ENCODE data around the gene ADGRD1. TPM values are rescaled to one million over a fixed set of nuclear protein-coding genes. Genes with fewer than 3 reads are reported as not detected.

Gene ADGRD1
- polyA plus RNA-seq, 1 of the 3 experiments (the other 2 are of a cell fraction), result not detected

DNA sequence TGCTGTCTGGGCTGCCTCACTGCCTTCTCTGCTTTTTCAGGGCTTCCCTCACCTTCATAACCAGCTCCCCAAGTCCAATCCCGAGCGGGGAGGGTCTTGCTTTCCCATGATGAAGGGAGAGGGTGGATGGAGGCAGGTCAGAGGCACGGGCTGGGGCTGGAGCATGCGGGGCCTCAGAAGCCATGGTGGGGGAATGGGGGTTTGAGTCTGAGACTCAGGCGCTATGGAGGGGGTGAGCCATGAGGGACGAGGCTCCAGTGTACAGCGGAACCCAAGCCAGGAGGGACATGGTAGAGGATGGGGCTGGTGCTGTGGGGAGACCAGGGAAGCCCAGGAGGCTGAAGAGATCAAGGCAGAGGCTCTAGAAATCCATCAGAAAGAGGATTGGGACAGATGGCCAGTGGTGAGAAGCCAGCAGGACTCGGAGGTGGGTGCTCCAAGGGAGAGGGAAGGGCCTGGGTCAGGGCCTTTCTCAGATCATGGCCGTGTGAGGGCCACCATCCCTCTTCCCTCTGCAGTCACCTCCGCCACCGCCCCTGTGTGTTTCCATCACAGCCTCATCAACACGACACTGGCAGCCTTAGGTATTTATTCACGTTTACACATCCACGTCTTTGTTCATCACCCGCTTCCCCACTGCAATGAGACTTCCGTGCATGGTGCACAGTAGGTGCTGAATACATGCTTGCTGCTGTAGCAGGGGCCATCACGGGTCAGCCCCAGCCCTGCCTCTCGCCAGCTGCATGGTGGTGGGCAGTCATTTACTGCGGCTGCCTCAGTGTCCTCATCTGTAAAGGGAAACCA is 144.7 kb downstream of the ADGRD1 start (continued):
- TF ChIP-seq YY1 (IDR thresholded peaks at IDR 0.05; ENCODE audit: low read depth), result no peak
- TF ChIP-seq RFX5 (IDR thresholded peaks at IDR 0.05; ENCODE audit: low read length), result no peak
- no peak for TF ChIP-seq EZH2phosphoT487 (IDR thresholded peaks at IDR 0.05; ENCODE audit: borderline replicate concordance, low read depth)
- TF ChIP-seq USF2 (IDR thresholded peaks at IDR 0.05; ENCODE audit: borderline replicate concordance, low read depth, low read length), result no peak
- TF ChIP-seq, protein P1, sequence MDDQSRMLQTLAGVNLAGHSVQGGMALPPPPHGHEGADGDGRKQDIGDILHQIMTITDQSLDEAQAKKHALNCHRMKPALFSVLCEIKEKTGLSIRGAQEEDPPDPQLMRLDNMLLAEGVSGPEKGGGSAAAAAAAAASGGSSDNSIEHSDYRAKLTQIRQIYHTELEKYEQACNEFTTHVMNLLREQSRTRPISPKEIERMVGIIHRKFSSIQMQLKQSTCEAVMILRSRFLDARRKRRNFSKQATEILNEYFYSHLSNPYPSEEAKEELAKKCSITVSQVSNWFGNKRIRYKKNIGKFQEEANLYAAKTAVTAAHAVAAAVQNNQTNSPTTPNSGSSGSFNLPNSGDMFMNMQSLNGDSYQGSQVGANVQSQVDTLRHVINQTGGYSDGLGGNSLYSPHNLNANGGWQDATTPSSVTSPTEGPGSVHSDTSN (IDR thresholded peaks at IDR 0.05), result no peak
- TF ChIP-seq, protein P2, sequence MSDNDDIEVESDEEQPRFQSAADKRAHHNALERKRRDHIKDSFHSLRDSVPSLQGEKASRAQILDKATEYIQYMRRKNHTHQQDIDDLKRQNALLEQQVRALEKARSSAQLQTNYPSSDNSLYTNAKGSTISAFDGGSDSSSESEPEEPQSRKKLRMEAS (IDR thresholded peaks at IDR 0.05; ENCODE audit: low read depth), result no peak

GRCh38 chr12:131100031-131100674 is 146.4 kb downstream of the ADGRD1 start:
- Histone ChIP-seq H2AFZ (ENCODE audit: low read depth) (no peak overlapping the region), H3K27ac (ENCODE audit: low read depth in 2 of 2, low read length in 1 of 2) (no peak overlapping the region), H3F3A (replicated peaks; ENCODE audit: insufficient read depth) (no peaks in the 10 kb centered on the region), H3K9ac (no peak overlapping the region), H3K79me2 (ENCODE audit: insufficient read depth) (no peaks in the 10 kb centered on the region), H3K9me2 (no peaks in the 10 kb centered on the region), H4K20me1 (ENCODE audit: insufficient read depth) (no peaks in the 10 kb centered on the region), H3K4me1 (ENCODE audit: control insufficient read depth in 1 of 2, insufficient read depth in 2 of 2, low read depth in 1 of 2, low read length in 1 of 2) (peaks cover 0 to 24% of the 10 kb centered on the region in 2 experiments; a peak in 1 of 4 replicates), H3K36me3 (replicated peaks in 1 of 2; ENCODE audit: control insufficient read depth in 1 of 2, insufficient read depth in 2 of 2, low read length in 1 of 2) (no peaks in the 10 kb centered on the region), H3K4me2 (no peak overlapping the region), H3K27me3 (ENCODE audit: insufficient read depth) (no peaks in the 10 kb centered on the region), H3K9me3 (no peaks in the 10 kb centered on the region), H3K4me3 (ENCODE audit: low read depth in 2 of 2, low read length in 1 of 2) (no peak overlapping the region)
- ChIA-PET CTCF (interaction anchor here (0.6 to 2.4 kb wide), 2 partner anchors 32 to 184 kb away, joined by 3 to 9 read pairs; no protein-coding TSS in a partner anchor), POLR2A (no interaction called here)
- DNase-seq, result no peak
- WGBS (ENCODE audit: low lambda C conversion rate), result 47% methylated on average over 5 of the region's 5 CpGs
- TF ChIP-seq TAF1 (IDR thresholded peaks at IDR 0.05; ENCODE audit: borderline replicate concordance, low read depth, low read length) (no peak), FOXJ3 (CRISPR knock-in tag; IDR thresholded peaks at IDR 0.05) (no peak), NRF1 (IDR thresholded peaks at IDR 0.05; ENCODE audit: low read depth, low read length) (no peak), RXRA (IDR thresholded peaks at IDR 0.05; ENCODE audit: borderline replicate concordance, low read depth) (no peak), REST (IDR thresholded peaks at IDR 0.05; ENCODE audit: low read depth, low read length) (no peak), JUND (IDR thresholded peaks at IDR 0.05) (no peak), FOXM1 (IDR thresholded peaks at IDR 0.05; ENCODE audit: low read depth) (no peak)

Measured in SK-N-SH (cell line).